SW480 (cell line): ENCODE measurements around the gene DPP10.
A peak's percentile ranks its signal among the peaks of the same experiment; 100 is the strongest.
"Not testable (repeated sequence)": the region's sequence is repeated elsewhere in the genome, so short reads cannot be mapped to it uniquely, and the experiment has no call there.

ENCODE experiments used
- DNase-seq: peaks from one replicate; pipeline ENCODE4 v3.0.0-alpha.2; 2016; ENCODE audit warnings: low spot score

The DPP10 gene

DNA sequence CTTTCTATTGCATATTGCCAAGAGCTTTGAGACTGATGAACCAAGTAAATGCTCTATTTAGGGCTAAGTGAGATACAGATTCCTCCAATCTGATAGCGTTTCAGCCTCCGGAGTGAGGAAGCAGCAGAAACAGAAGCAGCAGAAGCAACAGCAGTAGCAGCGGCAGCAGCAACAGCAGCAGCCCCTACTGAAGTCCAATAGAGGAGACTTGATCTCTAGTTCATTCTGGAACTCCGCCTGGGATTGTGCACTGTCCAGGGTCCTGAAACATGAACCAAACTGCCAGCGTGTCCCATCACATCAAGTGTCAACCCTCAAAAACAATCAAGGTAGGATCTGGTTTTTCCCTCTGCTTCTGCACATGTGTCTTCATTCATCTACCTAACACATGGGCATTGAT lies at the start of gene DPP10:
Gene DPP10, plus strand, starts transcription at position 132 of the 400 bp plus-strand sequence.
- DNase-seq = peak; percentile 50

GRCh38 chr2:114400890-114401289 lies 41.6 kb upstream of the DPP10 start:
- DNase-seq = no peak

GRCh38 chr2:114405247-114406116 lies 37.0 kb upstream of the DPP10 start:
- no peak for DNase-seq

DNA sequence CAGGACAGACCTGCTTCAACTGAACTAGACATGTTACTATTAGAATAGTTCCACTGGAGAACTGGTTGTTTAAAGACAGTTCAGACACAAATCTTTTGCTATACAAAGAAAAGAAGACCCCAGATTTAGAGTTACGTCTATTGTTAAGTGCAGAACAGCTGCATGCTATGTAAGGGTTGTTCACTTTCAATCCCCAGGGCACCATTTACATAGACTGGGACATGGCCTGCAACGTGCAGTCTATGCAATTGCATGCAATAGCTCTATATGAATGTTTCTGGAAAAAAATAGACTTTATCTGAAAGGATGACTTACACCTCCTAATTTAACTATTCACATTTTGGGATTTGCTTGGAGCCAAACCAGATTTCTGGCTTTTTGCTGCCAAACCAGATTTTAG lies 36.1 kb upstream of the DPP10 start:
- DNase-seq = no peak

GRCh38 chr2:114407353-114407752 lies 35.1 kb upstream of the DPP10 start:
- not testable (repeated sequence) for DNase-seq

- no peak for DNase-seq
Observed at GRCh38 chr2:114421781-114422180, 20.7 kb upstream of the DPP10 start.

DNA sequence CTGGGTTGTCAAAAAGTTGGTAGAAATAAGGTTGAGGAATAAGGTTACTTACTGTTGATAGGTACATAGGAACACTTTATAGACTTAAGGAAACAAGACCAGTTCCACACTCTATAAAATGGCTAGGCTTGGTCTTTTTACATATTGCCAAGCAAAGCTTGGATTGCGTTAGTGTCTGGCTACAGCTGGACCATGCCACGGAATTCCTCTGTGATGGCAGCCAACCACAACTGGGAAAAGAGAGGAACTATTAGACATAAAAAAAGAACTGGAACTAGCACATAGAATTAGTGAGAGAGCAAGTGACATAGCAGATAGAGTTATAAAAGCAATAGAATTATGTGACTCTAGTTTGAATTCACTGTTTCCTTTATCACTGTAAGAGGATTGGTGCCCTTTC lies 17.7 kb upstream of the DPP10 start:
- no peak for DNase-seq

GRCh38 chr2:114426756-114427155 lies 15.7 kb upstream of the DPP10 start:
- DNase-seq = no peak

GRCh38 chr2:114436329-114436728 lies 6.1 kb upstream of the DPP10 start:
- DNase-seq = no peak

DNA sequence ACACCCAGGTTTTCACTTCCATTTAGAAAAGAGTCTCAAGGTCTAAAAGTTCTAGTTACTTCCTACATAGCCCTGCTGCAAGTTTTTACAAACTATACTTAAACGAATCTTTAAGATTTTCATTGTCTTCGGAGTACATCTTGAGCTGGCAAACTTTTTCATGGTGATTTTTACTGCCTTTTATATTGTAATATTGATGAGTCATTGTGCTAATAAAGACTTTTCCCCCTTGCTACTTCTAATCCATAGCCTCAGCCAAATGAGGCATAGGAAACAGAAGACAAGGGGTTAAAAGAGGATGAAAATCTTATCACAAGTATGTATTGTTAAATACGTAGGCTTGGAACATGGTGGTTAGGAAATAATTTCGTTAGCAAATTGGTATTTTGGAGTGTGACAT lies 4.1 kb downstream of the DPP10 start:
- no peak for DNase-seq

- no peak for DNase-seq
Observed at GRCh38 chr2:114450639-114451038, 8.2 kb downstream of the DPP10 start.

DNA sequence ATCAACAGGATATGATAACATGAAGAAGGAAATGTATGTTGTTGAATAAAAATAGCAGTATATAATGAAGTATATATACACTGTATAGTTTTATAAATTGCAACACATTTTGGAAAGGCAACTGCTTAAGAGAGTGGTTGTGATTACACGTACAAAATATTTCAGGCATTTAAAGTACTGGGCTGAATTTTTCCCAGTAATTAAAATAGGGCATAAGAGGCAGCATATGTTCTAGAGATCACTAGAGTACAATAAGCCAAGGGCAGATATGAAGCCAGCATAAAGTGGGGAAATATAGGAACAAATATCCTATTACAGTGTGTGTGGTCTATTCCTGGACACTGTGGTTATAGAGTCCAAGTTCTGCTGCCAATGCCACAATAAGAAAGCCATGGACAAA lies 14.1 kb downstream of the DPP10 start:
- DNase-seq = no peak

GRCh38 chr2:114457956-114458355 lies 15.5 kb downstream of the DPP10 start:
- DNase-seq = no peak

DNA sequence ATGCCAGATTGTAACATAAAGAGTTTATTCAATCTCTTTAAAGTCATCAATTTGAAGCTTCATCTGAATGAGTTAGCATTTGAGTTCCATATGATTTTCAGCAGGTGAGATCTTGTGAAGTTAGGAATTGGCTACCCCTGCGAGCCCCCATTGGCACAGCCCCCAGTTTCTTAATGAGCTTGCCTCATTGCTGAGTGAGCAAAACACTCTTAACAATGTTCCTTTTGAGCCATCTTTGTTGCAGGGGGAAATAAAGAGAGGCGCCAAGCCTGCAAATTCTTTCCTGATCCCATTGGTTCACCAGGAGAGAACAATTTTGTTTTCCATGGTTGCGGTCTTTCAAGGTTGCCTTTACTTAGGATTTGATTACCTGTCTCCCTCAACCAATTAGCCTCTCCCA lies 18.7 kb downstream of the DPP10 start:
- no peak for DNase-seq

GRCh38 chr2:114464961-114465706 lies 22.7 kb downstream of the DPP10 start:
- no peak for DNase-seq

DNA sequence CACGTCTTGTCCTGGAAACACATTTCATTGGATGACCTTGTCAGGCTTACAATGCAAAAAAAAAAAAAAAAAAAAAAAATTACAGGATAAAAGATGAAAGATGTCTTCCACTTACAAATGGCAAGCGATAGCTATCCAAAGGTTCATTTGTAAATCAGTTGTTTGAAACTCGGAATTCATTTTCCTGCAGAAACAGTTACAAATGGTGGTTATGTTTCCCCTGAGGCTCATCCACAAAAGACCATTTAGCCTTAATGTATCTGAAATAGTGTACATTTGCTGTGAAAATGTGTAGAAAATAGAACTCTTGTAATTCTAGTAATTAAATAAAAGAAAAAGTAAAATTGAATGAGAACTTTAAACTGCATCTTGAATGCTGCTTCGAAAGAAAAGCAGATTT lies 25.9 kb downstream of the DPP10 start:
- DNase-seq = no peak

DNA sequence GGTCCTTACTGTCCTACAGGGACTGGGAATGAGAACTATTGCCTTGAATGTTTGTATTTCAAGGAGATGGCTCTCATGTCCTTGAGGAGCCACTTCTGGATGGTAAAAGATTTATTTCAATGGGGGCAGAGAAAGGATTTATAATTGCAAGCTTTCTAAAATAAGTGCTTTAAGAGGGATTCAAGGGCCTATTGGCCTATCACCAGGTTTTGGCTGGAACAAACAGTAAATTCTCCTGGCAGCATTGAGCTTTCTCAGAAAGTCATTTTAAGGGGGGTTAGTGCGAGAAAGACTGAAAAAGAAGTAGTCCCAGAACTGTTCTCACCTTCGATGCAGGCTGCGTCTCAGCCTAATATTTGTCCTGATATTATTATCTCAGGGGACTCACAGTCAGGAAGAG lies 29.8 kb downstream of the DPP10 start:
- no peak for DNase-seq

- DNase-seq = no peak
Observed at GRCh38 chr2:114472726-114473125, 30.3 kb downstream of the DPP10 start.

DNA sequence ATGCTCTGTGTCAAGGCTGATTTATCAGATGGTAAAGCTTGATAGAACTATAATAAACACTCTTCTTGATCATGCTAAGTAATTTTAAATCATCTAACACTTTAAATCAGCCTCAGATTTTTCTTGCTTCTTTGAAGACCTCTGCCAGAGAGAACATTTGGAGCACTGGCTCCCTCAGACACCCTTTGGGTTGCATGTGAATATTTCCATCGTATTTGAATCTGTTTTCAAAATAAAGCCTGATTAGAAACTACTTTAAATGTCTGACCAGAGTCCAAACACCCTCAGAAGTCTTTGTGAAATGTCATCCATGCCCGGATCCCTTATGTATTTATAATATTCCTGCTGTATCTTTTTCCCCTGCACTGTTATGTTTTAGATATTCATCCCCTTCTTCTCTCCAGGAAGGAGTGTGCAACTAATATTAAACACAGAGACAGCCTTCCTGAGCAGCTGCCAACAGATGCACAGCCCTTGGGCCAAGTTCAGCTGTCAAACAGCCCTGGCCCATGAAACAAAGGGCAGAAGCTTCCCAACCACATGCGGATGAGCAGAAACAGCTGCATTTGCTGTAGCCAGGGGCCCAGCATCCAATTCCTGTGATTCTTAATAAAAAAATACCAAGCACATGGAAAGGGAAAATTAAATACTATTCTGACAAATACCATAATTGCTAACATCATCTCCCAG lies 46.5 kb downstream of the DPP10 start:
- no peak for DNase-seq

GRCh38 chr2:114495046-114495445 lies 52.6 kb downstream of the DPP10 start:
- DNase-seq = no peak

DNA sequence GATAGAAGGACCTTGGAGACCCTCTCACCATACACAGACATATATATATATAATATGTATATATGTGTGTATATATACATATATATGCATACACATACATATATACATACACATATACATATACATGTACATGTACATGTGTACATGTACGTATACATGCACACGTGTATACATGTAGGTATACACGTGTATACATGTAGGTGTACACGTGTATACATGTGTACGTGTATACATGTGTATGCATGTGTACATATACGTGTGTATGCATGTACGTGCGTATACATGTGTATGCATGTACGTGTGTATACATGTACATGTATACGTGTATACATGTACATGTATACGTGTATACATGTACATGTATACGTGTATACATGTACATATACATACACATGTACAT lies 54.5 kb downstream of the DPP10 start:
- DNase-seq = no peak

GRCh38 chr2:114499101-114499500 lies 56.7 kb downstream of the DPP10 start:
- no peak for DNase-seq

GRCh38 chr2:114507744-114508143 lies 65.3 kb downstream of the DPP10 start:
- DNase-seq = no peak
